B cell (primary cell): Measurements from ENCODE around the gene RPA1. TPM values are rescaled to one million over a fixed set of nuclear protein-coding genes. Genes with fewer than 3 reads are reported as not detected.

Experiments
- ATAC-seq: fragments of 200-7000 bp; cut with Tn5 transposase; one replicate; pipeline ENCODE4 v1.10.0; 2021; ENCODE audit warnings: low read depth, mild to moderate bottlenecking, moderate number of reproducible peaks, moderate library complexity
- CTCF ChIA-PET: fragments of 350-600 bp; sonication (Branson Sonifier 250); formaldehyde crosslinking; loops from one replicate; lab custom pipeline; 2021; ENCODE audit warnings: antibody characterized with exemption, inconsistent platforms; lab: Charles Lee
- POLR2A ChIA-PET: fragments of 350-600 bp; sonication (Branson Sonifier 250); formaldehyde crosslinking; loops from one replicate; lab custom pipeline; 2021; ENCODE audit warnings: antibody characterized with exemption; lab: Charles Lee
- DNase-seq: peaks from one replicate; pipeline ENCODE4 v3.0.0; 2013
- H2AFZ ChIP-seq: 2 replicates; pipeline ENCODE4 v1.6.1; 2012; ENCODE audit warnings: mild to moderate bottlenecking, low read depth, low read length; ENCODE audit not compliant: insufficient read depth, poor library complexity, severe bottlenecking
- H3K27ac ChIP-seq, 2 donors: 1 replicate in 1 of 2; 2 replicates in 1 of 2; pipeline ENCODE4 v1.5.1; 2012 to 2013; ENCODE audit warnings: low read length in 2 of 2, mild to moderate bottlenecking in 2 of 2, moderate library complexity in 1 of 2
- H3K27me3 ChIP-seq, 4 experiments: fragments of 200-600 bp in 1 of 4; sonication (generic) in 1 of 4; replicated peaks in 1 of 4; 1 replicate in 2 of 4; 2 replicates in 2 of 4; pipeline versions ENCODE4 v1.6.1 to v1.7.0; 2013 to 2016; ENCODE audit warnings: low read length in 3 of 4, mild to moderate bottlenecking in 2 of 4, mixed read lengths in 1 of 4, moderate library complexity in 1 of 4; ENCODE audit not compliant: insufficient read depth in 4 of 4, control insufficient read depth in 3 of 4; ENCODE audit errors: control extremely low read depth in 1 of 4
- H3K36me3 ChIP-seq, 2 experiments: replicated peaks in 1 of 2; 1 replicate in 1 of 2; 2 replicates in 1 of 2; pipeline versions ENCODE4 v1.6.1 to v1.7.1; 2013; ENCODE audit warnings: low read length in 1 of 2; ENCODE audit not compliant: insufficient read depth in 2 of 2, control insufficient read depth in 1 of 2; ENCODE audit errors: control extremely low read depth in 1 of 2, extremely low read depth in 1 of 2
- H3K4me1 ChIP-seq, 2 donors: fragments of 200-600 bp in 1 of 2; sonication (generic) in 1 of 2; 1 replicate in 1 of 2; 2 replicates in 1 of 2; pipeline versions ENCODE4 v1.5.1 to v1.6.1; 2013 to 2017; ENCODE audit warnings: low read length in 2 of 2; ENCODE audit not compliant: control insufficient read depth in 2 of 2, insufficient read depth in 2 of 2
- H3K4me2 ChIP-seq: replicated peaks from 2 replicates; pipeline ENCODE3; 2012; ENCODE audit warnings: mild to moderate bottlenecking, low read depth, low read length; ENCODE audit not compliant: poor library complexity, severe bottlenecking
- H3K4me3 ChIP-seq, 5 experiments: fragments of 200-600 bp in 1 of 5; sonication (generic) in 1 of 5; 1 replicate in 3 of 5; 2 replicates in 2 of 5; pipeline versions ENCODE4 v1.5.1 to v1.7.0; 2011 to 2016; ENCODE audit warnings: low read length in 4 of 5, mild to moderate bottlenecking in 4 of 5, low read depth in 2 of 5, control low read depth in 1 of 5, moderate library complexity in 1 of 5; ENCODE audit not compliant: insufficient read depth in 1 of 5; ENCODE audit errors: control extremely low read depth in 1 of 5, extremely low read depth in 1 of 5
- H3K79me2 ChIP-seq: fragments of 200-600 bp; sonication (generic); one replicate; pipeline ENCODE4 v1.6.0; 2016; ENCODE audit warnings: low read length; ENCODE audit not compliant: control insufficient read depth, insufficient read depth
- H3K9ac ChIP-seq: fragments of 200-600 bp; sonication (generic); 2 replicates; pipeline ENCODE4 v1.6.1; 2017; ENCODE audit warnings: mild to moderate bottlenecking, low read length, moderate library complexity
- H3K9me3 ChIP-seq, 3 donors: one replicate each; pipeline versions ENCODE4 v1.6.1 to v1.7.1; 2013; ENCODE audit warnings: low read length in 2 of 3; ENCODE audit not compliant: control insufficient read depth in 2 of 3, insufficient read depth in 1 of 3; ENCODE audit errors: control extremely low read depth in 1 of 3
- H4K20me1 ChIP-seq: 2 replicates; pipeline ENCODE4 v1.6.0; 2012; ENCODE audit warnings: mild to moderate bottlenecking, low read length; ENCODE audit not compliant: insufficient read depth, control insufficient read depth, poor library complexity, severe bottlenecking
- H3K27ac Mint-ChIP-seq: one replicate; pipeline ENCODE4 v1.8.0; 2021; ENCODE audit warnings: mixed read lengths
- H3K27me3 Mint-ChIP-seq: one replicate; pipeline ENCODE4 v1.8.0; 2021; ENCODE audit warnings: mixed read lengths
- H3K4me1 Mint-ChIP-seq: one replicate; pipeline ENCODE4 v1.8.0; 2021; ENCODE audit warnings: mixed read lengths
- H3K4me3 Mint-ChIP-seq: one replicate; pipeline ENCODE4 v1.8.0; 2021; ENCODE audit warnings: mixed read lengths
- H3K9me3 Mint-ChIP-seq: one replicate; pipeline ENCODE4 v1.8.0; 2022; ENCODE audit warnings: mixed read lengths; ENCODE audit not compliant: insufficient read depth
- EZH2 ChIP-seq: IDR thresholded peaks from 2 replicates; pipeline ENCODE4 v1.6.1; 2012; ENCODE audit warnings: borderline replicate concordance, low read depth, mild to moderate bottlenecking, moderate library complexity, low read length; ENCODE audit not compliant: insufficient read depth, poor library complexity, severe bottlenecking
- WGBS: methylation state at CpG from one replicate; pipeline ENCODE4 v1.1.5; 2013; ENCODE audit warnings: missing lambda C conversion rate; ENCODE audit not compliant: insufficient coverage; 5-methylcytosine and 5-hydroxymethylcytosine counted together
- intact Hi-C: fragments of 100-400 bp; cut with micrococcal nuclease; formaldehyde crosslinking; loops from one replicate; pipeline ENCODE4 v1.10.0; 2022
- polyA plus RNA-seq: library from polyadenylated mRNA; depleted of rRNA; stranded (reverse); fragments of >200 nt; gene quantifications from 2 replicates; pipeline ENCODE4 v1.2.3, GENCODE V29; 2012
- total RNA-seq, 2 donors: library from RNA; stranded (reverse); fragments of 120-200 nt in 1 of 2; gene quantifications; 1 replicate in 1 of 2; 2 replicates in 1 of 2; pipeline versions ENCODE4 v1.2.3 to v1.2.4, GENCODE V29; 2013 to 2022
- TF ChIP-seq, protein P1 (sequence below): fragments of 200-600 bp; IDR thresholded peaks from one replicate; pipeline ENCODE4 v1.8.0; 2022; ENCODE audit warnings: antibody characterized with exemption, mild to moderate bottlenecking

Gene RPA1
- total and polyA plus RNA-seq, 2 donors (not counting 1 experiment from before 2014, with no cell fraction given) = 27.0 to 94.5 TPM

DNA sequence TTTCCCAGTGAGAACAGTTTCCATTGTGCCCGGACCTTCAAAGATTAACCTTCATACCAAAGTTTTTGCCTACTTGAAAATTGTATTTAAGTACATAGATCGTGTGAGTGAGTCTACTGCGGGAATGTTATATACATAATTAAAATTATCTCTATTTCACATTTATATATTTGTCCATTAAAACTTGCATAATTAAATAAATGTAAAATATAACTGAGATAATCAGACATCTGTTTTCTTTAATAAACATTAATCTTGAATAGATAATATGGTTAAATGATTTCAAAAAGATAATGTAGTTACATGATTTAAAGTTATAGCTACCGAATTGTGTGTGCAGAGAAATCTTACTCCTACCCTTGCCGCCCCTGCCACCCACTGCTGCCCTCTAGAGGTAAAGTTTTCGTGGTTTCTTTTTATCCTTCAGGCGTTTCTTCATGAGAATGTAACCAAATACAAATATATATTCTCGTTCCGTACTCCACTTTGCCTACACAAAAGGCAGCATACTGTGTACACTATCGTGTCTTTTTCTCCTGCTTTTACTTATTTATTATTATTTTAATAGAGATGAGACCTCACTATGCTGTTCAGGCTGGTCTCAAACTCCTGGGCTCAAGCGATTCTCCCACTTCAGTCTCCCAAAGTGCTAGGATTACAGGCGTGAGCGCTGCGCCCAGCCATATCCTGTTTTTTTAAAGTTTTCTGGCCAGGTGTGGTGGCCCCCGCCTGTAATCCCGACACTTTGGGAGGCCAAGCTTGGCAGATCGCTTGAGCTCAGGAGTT is 35.6 kb downstream of the RPA1 start:
- H3K27me3 ChIP-seq = no peaks in the 10 kb centered on the region
- no peaks in the 10 kb centered on the region for H4K20me1 ChIP-seq
- CTCF ChIA-PET = interaction anchor here (0.6 to 5.7 kb wide), 29 partner anchors 9 to 379 kb away, joined by 3 to 50 read pairs (median 5); partner anchors contain the start of genes PRPF8, RPA1 and SMYD4
- H3K9me3 ChIP-seq = no peaks in the 10 kb centered on the region
- no peak overlapping the region for H3K4me2 ChIP-seq
- WGBS = 100% methylated on average over 5 of the region's 17 CpGs
- POLR2A ChIA-PET = interaction anchor here (0.9 kb wide), 1 partner anchor 144 kb away, joined by 3 read pairs; no protein-coding TSS in a partner anchor
- no peak for TF ChIP-seq EZH2
- TF ChIP-seq, protein P1, sequence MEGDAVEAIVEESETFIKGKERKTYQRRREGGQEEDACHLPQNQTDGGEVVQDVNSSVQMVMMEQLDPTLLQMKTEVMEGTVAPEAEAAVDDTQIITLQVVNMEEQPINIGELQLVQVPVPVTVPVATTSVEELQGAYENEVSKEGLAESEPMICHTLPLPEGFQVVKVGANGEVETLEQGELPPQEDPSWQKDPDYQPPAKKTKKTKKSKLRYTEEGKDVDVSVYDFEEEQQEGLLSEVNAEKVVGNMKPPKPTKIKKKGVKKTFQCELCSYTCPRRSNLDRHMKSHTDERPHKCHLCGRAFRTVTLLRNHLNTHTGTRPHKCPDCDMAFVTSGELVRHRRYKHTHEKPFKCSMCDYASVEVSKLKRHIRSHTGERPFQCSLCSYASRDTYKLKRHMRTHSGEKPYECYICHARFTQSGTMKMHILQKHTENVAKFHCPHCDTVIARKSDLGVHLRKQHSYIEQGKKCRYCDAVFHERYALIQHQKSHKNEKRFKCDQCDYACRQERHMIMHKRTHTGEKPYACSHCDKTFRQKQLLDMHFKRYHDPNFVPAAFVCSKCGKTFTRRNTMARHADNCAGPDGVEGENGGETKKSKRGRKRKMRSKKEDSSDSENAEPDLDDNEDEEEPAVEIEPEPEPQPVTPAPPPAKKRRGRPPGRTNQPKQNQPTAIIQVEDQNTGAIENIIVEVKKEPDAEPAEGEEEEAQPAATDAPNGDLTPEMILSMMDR = peak; percentile 93
- intact Hi-C loops = loop anchor here (1.0 kb wide), 2 partner anchors 145 to 181 kb away; partner anchors contain the start of gene PRPF8
- H3K36me3 ChIP-seq = peaks cover 0 to 9% of the 10 kb centered on the region in 2 experiments
- no peak overlapping the region for H2AFZ ChIP-seq
- H3K4me1 ChIP-seq = no peaks in the 10 kb centered on the region
- Mint-ChIP-seq H3K4me1 (no peaks in the 10 kb centered on the region), H3K9me3 (no peaks in the 10 kb centered on the region), H3K4me3 (no peak overlapping the region), H3K27ac (no peak overlapping the region), H3K27me3 (no peaks in the 10 kb centered on the region)
- no peak overlapping the region for H3K9ac ChIP-seq
- H3K27ac ChIP-seq = no peak overlapping the region
- H3K4me3 ChIP-seq = no peak overlapping the region
- DNase-seq = peak; percentile 73
- ATAC-seq = peak; percentile 57
- peaks cover 11% of the 10 kb centered on the region for H3K79me2 ChIP-seq

DNA sequence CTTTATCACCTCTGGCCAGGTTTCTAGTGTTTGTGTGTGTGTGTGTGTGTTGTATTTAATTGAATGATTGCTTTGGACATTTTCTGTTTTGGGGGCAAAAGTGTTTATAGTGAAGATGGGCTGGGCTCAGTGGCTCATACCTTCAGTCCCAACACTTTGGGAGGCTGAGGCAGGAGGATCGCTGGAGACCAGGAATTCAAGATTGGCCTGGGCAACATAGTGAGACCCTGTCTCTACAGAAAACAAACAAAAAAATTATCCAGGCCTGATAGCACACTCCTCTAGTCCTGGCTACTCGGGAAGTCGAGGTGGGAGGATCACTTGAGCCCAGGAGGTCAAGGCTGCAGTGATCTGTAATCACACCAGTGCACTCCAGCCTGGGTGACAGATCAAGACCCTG is 37.5 kb downstream of the RPA1 start:
- H4K20me1 ChIP-seq = no peaks in the 10 kb centered on the region
- no peak overlapping the region for H2AFZ ChIP-seq
- peaks cover 11% of the 10 kb centered on the region for H3K79me2 ChIP-seq
- no peak overlapping the region for H3K27ac ChIP-seq
- no peak overlapping the region for H3K4me3 Mint-ChIP-seq
- H3K27me3 ChIP-seq = no peaks in the 10 kb centered on the region
- intact Hi-C loops = no loop called here
- 100% methylated on average over 2 of the region's 3 CpGs for WGBS
- H3K9me3 ChIP-seq = no peaks in the 10 kb centered on the region
- H3K4me1 Mint-ChIP-seq = no peaks in the 10 kb centered on the region
- TF ChIP-seq EZH2 = no peak
- TF ChIP-seq, protein P1 = no peak
- H3K9ac ChIP-seq = no peak overlapping the region
- ATAC-seq (no peak), DNase-seq (no peak)
- no peaks in the 10 kb centered on the region for H3K4me1 ChIP-seq
- H3K9me3 Mint-ChIP-seq = no peaks in the 10 kb centered on the region
- ChIA-PET POLR2A (no interaction called here), CTCF (interaction anchor here (1.2 to 1.6 kb wide), 3 partner anchors 84 to 151 kb away, joined by 3 to 4 read pairs (median 4); no protein-coding TSS in a partner anchor)
- H3K27me3 Mint-ChIP-seq = no peaks in the 10 kb centered on the region
- no peak overlapping the region for H3K27ac Mint-ChIP-seq
- H3K36me3 ChIP-seq = peaks cover 0 to 3% of the 10 kb centered on the region in 2 experiments
- H3K4me2 ChIP-seq = no peak overlapping the region
- no peak overlapping the region for H3K4me3 ChIP-seq
